Progenitor cell of endocrine pancreas (in vitro differentiated cells): ENCODE results near the gene SYTL3. TPM values are rescaled to one million over a fixed set of nuclear protein-coding genes. Genes with fewer than 3 reads are reported as not detected.
A peak's percentile ranks its signal among the peaks of the same experiment; 100 is the strongest.

ENCODE experiments used
- DNase-seq: peaks from one replicate; pipeline ENCODE4 v3.0.0; 2021; ENCODE audit warnings: low spot score; ENCODE audit not compliant: unreplicated experiment
- H3K27ac Mint-ChIP-seq: 2 replicates; pipeline ENCODE4 v1.8.0; 2021; ENCODE audit warnings: mild to moderate bottlenecking, moderate library complexity, mixed read lengths
- H3K27me3 Mint-ChIP-seq: 2 replicates; pipeline ENCODE4 v1.8.0; 2021; ENCODE audit warnings: mixed read lengths
- H3K36me3 Mint-ChIP-seq: 2 replicates; pipeline ENCODE4 v1.8.0; 2022; ENCODE audit warnings: mixed read lengths; ENCODE audit not compliant: insufficient read depth
- H3K4me1 Mint-ChIP-seq: 2 replicates; pipeline ENCODE4 v1.8.0; 2021; ENCODE audit warnings: low read depth, mixed read lengths
- H3K4me3 Mint-ChIP-seq: 2 replicates; pipeline ENCODE4 v1.8.0; 2021; ENCODE audit warnings: low read depth, mild to moderate bottlenecking, moderate library complexity, mixed read lengths
- H3K9me3 Mint-ChIP-seq: 2 replicates; pipeline ENCODE4 v1.8.0; 2021; ENCODE audit warnings: low read depth, mixed read lengths
- CTCF ChIP-seq: fragments of 200-600 bp; sonication (generic); IDR thresholded peaks from one replicate; pipeline ENCODE4 v1.5.0; 2021; ENCODE audit warnings: antibody characterized with exemption, mild to moderate bottlenecking; ENCODE audit not compliant: unreplicated experiment
- total RNA-seq: library from RNA; stranded (reverse); gene quantifications from 2 replicates; pipeline ENCODE4 v1.2.1, GENCODE V29; 2021

SYTL3 gene
- total RNA-seq, 1 donor from 2014 or later, result 2.1 TPM

- H3K9me3 Mint-ChIP-seq, result no peaks in the 10 kb centered on the region
- no peak for DNase-seq
- H3K27ac Mint-ChIP-seq, result peak overlapping the region; percentile 91
- H3K36me3 Mint-ChIP-seq, result no peaks in the 10 kb centered on the region
- H3K27me3 Mint-ChIP-seq, result peaks cover 2% of the 10 kb centered on the region
- H3K4me3 Mint-ChIP-seq, result peak overlapping the region; percentile 15
- H3K4me1 Mint-ChIP-seq, result peaks cover 24% of the 10 kb centered on the region
- TF ChIP-seq CTCF, result no peak
These were observed 57.4 kb downstream of the SYTL3 start for GRCh38 chr6:158707120-158707820.

GRCh38 chr6:158707821-158708195 is 58.0 kb downstream of the SYTL3 start:
- no peaks in the 10 kb centered on the region for H3K36me3 Mint-ChIP-seq
- H3K9me3 Mint-ChIP-seq, result no peaks in the 10 kb centered on the region
- peaks cover 24% of the 10 kb centered on the region for H3K4me1 Mint-ChIP-seq
- peak overlapping the region; percentile 91 for H3K27ac Mint-ChIP-seq
- TF ChIP-seq CTCF, result no peak
- H3K27me3 Mint-ChIP-seq, result peaks cover 2% of the 10 kb centered on the region
- H3K4me3 Mint-ChIP-seq, result no peak overlapping the region
- DNase-seq, result no peak

GRCh38 chr6:158708239-158708638 is 58.4 kb downstream of the SYTL3 start:
- H3K9me3 Mint-ChIP-seq, result no peaks in the 10 kb centered on the region
- no peak for TF ChIP-seq CTCF
- peaks cover 24% of the 10 kb centered on the region for H3K4me1 Mint-ChIP-seq
- no peaks in the 10 kb centered on the region for H3K36me3 Mint-ChIP-seq
- H3K4me3 Mint-ChIP-seq, result no peak overlapping the region
- no peak for DNase-seq
- peak overlapping the region; percentile 7 for H3K27ac Mint-ChIP-seq
- peaks cover 2% of the 10 kb centered on the region for H3K27me3 Mint-ChIP-seq

GRCh38 chr6:158709809-158710208 is 60.0 kb downstream of the SYTL3 start:
- Mint-ChIP-seq H3K9me3 (no peaks in the 10 kb centered on the region), H3K4me1 (peaks cover 22% of the 10 kb centered on the region), H3K4me3 (no peak overlapping the region), H3K27ac (no peak overlapping the region), H3K27me3 (peaks cover 2% of the 10 kb centered on the region), H3K36me3 (no peaks in the 10 kb centered on the region)
- no peak for TF ChIP-seq CTCF
- no peak for DNase-seq

GRCh38 chr6:158711264-158711663 is 61.4 kb downstream of the SYTL3 start:
- no peaks in the 10 kb centered on the region for H3K36me3 Mint-ChIP-seq
- no peak for TF ChIP-seq CTCF
- H3K27me3 Mint-ChIP-seq, result peaks cover 1% of the 10 kb centered on the region
- no peaks in the 10 kb centered on the region for H3K9me3 Mint-ChIP-seq
- H3K27ac Mint-ChIP-seq, result no peak overlapping the region
- no peak for DNase-seq
- peaks cover 24% of the 10 kb centered on the region for H3K4me1 Mint-ChIP-seq
- no peak overlapping the region for H3K4me3 Mint-ChIP-seq
